ENCODE results near the gene DET1. TPM values are rescaled to one million over a fixed set of nuclear protein-coding genes. Genes with fewer than 3 reads are reported as not detected.

Gene DET1
- total and polyA plus RNA-seq, 2 of the 13 experiments (the other 11 are each of a cell fraction or from before 2014, with no cell fraction given): 2.2 to 4.2 TPM

DNA sequence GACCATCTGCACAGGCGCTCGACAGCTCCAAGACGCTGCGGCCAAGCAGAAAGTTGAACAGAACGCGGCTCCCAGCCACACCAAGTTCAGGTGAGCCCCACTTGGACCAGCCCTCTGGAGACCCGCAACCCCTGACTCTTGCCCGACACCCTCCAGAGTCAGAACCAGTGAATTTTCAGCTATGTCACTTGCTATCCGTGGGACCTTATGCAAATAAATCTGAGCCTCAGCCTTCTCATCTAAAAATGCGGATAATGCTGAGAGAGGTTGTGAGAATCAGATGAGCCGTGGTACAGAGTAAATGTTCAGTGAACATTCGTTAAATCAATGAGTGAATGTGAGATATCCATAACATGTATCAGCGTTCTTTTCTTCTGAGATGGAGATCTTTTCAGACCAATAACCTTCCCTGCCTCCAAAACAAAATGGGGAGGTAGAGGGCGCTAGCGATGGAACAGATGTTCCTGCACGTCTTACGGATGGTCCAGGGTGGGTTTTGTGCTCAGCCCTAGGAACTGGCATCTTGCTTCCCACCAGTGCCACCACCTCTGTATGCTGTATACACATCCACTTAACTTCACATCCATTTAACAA, 78.4 kb downstream of the DET1 start (continued):
- TF ChIP-seq, protein P1, sequence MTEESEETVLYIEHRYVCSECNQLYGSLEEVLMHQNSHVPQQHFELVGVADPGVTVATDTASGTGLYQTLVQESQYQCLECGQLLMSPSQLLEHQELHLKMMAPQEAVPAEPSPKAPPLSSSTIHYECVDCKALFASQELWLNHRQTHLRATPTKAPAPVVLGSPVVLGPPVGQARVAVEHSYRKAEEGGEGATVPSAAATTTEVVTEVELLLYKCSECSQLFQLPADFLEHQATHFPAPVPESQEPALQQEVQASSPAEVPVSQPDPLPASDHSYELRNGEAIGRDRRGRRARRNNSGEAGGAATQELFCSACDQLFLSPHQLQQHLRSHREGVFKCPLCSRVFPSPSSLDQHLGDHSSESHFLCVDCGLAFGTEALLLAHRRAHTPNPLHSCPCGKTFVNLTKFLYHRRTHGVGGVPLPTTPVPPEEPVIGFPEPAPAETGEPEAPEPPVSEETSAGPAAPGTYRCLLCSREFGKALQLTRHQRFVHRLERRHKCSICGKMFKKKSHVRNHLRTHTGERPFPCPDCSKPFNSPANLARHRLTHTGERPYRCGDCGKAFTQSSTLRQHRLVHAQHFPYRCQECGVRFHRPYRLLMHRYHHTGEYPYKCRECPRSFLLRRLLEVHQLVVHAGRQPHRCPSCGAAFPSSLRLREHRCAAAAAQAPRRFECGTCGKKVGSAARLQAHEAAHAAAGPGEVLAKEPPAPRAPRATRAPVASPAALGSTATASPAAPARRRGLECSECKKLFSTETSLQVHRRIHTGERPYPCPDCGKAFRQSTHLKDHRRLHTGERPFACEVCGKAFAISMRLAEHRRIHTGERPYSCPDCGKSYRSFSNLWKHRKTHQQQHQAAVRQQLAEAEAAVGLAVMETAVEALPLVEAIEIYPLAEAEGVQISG (CRISPR knock-in tag; IDR thresholded peaks at IDR 0.05): no peak
- TF ChIP-seq SPEN (CRISPR knock-in tag; IDR thresholded peaks at IDR 0.05; ENCODE audit: low read depth) (no peak), ZNF180 (CRISPR knock-in tag; IDR thresholded peaks at IDR 0.05; ENCODE audit: borderline replicate concordance, low read depth) (0 out of 2 replicates have a peak, but pooled peaks have one; percentile 1), SKIL (CRISPR knock-in tag; IDR thresholded peaks at IDR 0.05; ENCODE audit: borderline replicate concordance) (0 out of 2 replicates have a peak, but pooled peaks have one; percentile 43), ZNF777 (CRISPR knock-in tag; IDR thresholded peaks at IDR 0.05) (0 out of 2 replicates have a peak, but pooled peaks have one; percentile 8), MLXIP (CRISPR knock-in tag; IDR thresholded peaks at IDR 0.05; ENCODE audit: borderline replicate concordance) (0 out of 2 replicates have a peak, but pooled peaks have one; percentile 3), ZFP36L1 (CRISPR knock-in tag; IDR thresholded peaks at IDR 0.05) (0 out of 2 replicates have a peak, but pooled peaks have one; percentile 27), GTF3A (CRISPR knock-in tag; conservative IDR thresholded peaks at IDR 0.05) (0 out of 2 replicates have a peak, but pooled peaks have one; percentile 1), ZNF256 (CRISPR knock-in tag; conservative IDR thresholded peaks at IDR 0.05) (no peak), REL (CRISPR knock-in tag; conservative IDR thresholded peaks at IDR 0.05) (0 out of 2 replicates have a peak, but pooled peaks have one; percentile 71), PHF8 (CRISPR knock-in tag; IDR thresholded peaks at IDR 0.05) (0 out of 2 replicates have a peak, but pooled peaks have one; percentile 5), ZNF768 (CRISPR knock-in tag; IDR thresholded peaks at IDR 0.05) (no peak), ZNF773 (CRISPR knock-in tag; IDR thresholded peaks at IDR 0.05; ENCODE audit: borderline replicate concordance) (0 out of 2 replicates have a peak, but pooled peaks have one; percentile 1), ZNF616 (CRISPR knock-in tag; IDR thresholded peaks at IDR 0.05; ENCODE audit: low read depth) (0 out of 2 replicates have a peak, but pooled peaks have one; percentile 12), ZNF230 (CRISPR knock-in tag; IDR thresholded peaks at IDR 0.05) (0 out of 2 replicates have a peak, but pooled peaks have one; percentile 1), ZNF704 (CRISPR knock-in tag; IDR thresholded peaks at IDR 0.05; ENCODE audit: borderline replicate concordance) (0 out of 2 replicates have a peak, but pooled peaks have one; percentile 3)
